Right lobe of liver (tissue), 4 donors: Measurements from ENCODE around the gene SLC38A3.

Source experiments
- CTCF ChIP-seq, 4 donors: fragments of 200-600 bp in 3 of 4; fragments of 450-650 bp in 1 of 4; IDR thresholded peaks; one replicate each; pipeline versions ENCODE4 v1.5.1 to v1.8.0; 2016 to 2022; ENCODE audit warnings: antibody characterized with exemption in 4 of 4, mild to moderate bottlenecking in 2 of 4
- POLR2A ChIP-seq: fragments of 450-650 bp; IDR thresholded peaks from one replicate; pipeline ENCODE4 v1.6.1; 2017; ENCODE audit warnings: antibody characterized with exemption, mild to moderate bottlenecking
- donor health status: DM: no; HTN: no; CAD: no.
- donor health status: DM: no; HTN: no; CAD: no.
- donor health status: DM: no; HTN: yes; CAD: no.

- TF ChIP-seq CTCF (IDR thresholded peaks at IDR 0.05) (no peak), POLR2A (no peak)
These were observed 3.7 kb downstream of the SLC38A3 start for GRCh38 chr3:50208677-50209344.
